HG03066 (cell line): ENCODE measurements around the gene PLIN5.

ENCODE experiments used
- ATAC-seq: cut with Tn5 transposase; IDR thresholded peaks from one replicate; pipeline ENCODE4 v1.9.1; 2021; ENCODE audit warnings: low read depth; ENCODE audit not compliant: unreplicated experiment

The PLIN5 gene, protein sequence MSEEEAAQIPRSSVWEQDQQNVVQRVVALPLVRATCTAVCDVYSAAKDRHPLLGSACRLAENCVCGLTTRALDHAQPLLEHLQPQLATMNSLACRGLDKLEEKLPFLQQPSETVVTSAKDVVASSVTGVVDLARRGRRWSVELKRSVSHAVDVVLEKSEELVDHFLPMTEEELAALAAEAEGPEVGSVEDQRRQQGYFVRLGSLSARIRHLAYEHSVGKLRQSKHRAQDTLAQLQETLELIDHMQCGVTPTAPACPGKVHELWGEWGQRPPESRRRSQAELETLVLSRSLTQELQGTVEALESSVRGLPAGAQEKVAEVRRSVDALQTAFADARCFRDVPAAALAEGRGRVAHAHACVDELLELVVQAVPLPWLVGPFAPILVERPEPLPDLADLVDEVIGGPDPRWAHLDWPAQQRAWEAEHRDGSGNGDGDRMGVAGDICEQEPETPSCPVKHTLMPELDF

DNA sequence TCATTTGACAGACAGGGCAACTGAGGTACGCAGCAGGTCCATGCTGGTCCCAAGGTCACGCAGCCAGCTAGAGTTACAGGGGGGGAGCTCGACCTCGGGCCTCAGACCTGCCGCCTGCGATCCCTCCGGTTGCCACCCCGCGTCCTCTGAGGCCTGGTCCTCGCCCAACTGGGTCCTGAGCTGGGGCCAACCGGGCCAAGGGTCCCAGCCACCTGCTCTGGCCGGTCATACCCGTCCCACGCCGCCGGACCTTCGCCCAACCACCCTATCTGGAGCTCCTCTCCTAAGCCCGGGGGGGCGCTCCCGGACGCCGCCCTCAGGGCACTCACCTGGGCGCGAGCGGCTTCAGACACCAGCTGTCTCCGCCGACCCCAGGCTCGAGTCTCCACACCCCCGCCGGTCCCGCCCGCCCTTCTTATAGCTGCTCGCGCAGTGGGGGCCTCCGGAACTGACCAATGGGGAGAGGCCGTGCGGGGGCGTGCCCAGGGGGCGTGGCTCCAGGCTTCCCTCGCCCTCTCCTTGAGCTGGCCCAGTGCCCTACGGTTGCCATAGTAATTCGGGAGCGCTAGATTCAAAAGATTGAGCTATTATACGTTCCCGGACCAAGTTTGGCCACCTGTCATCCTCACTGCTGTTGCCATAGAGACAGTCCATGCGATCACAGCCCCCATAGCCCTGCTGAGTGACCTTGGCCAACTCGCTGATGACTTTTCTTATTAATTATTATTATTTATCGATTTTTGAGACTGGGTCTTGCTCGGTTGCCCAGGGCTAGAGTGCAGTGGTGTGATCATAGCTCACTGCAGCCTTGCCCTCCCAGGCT is at the start of gene PLIN5:
PLIN5 (minus strand) TSS at position 389 of the 823 bp plus-strand sequence. CDS start 1,150 bp downstream, outside the sequence.
- ATAC-seq: no peak

DNA sequence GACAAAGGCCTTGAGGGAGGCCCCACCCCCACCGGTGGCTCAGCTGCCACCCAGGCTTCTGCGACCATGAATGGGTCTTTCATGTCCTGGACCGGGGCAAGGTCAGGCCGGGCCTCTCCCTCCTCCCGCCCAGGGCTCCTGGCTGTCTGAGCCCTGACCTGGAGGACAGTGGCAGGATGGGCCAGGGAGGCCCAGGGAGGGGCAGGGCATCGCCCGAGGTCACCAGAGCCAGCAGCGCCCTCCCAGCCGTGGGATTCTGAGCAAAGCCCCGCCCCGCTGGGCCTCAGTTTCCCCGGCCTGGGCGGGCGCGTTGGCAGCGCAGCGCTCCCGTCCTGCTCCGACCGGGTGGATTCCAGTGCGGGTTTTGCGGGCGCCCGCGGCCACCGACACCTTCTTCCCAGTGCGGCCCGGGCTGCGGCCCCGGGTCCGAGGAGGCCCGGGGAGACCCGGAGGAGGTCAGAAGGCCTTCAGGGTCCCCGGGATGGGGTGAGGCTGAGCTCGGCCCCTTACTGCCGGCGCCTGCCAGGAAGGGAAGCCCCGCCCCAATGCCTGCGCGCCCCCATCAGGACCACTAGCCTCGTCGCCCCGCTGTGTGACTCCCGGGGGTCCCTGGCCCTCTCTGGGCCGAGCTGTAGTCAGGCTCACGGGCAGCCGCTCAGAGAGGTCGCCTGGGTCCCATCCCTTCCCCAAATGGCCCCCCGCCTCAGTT is 49.1 kb upstream of the PLIN5 start:
- ATAC-seq: no peak

DNA sequence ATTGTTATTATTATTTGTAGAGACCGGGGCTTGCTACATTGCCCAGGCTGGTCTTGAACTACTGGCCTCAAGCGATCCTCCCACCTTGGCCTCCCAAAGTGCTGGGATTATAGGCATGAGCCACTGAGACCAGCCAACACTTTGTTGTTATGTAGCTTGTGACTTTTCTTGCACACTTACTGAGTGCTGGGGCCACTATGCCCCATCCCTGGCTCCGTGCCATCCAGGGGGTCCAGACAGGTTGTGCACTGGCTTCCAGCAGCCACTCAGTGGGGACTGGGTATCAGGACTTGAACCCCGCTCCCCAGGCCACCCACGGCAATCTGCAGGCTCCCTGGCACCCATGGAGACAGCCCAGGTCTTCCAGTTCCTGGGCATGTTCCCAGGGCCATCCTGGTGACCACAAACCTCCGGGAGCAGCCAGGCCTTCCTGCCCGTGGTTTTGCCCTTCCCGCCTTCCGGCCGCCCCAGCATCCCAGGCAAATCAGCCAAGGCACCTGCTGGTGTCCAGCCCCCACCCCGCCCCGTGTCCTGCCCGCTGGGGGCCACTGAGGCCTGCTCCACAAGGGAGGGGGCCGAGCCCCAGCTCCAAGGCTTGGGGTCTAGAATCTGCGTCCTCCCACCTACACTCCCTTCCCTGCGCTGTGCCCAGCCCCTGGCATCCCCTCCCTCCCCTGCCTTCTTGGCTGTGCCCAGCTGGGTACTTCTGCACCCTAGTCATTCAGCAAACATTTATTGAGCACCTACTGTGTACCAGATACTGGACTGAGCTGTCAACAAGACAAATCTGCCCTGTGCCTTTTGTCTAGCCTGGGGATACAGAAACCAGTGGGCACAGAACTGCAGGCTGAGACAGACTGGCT is 48.2 kb upstream of the PLIN5 start:
- ATAC-seq: no peak

GRCh38 chr19:4581666-4582553 is 46.9 kb upstream of the PLIN5 start:
- ATAC-seq: no peak

DNA sequence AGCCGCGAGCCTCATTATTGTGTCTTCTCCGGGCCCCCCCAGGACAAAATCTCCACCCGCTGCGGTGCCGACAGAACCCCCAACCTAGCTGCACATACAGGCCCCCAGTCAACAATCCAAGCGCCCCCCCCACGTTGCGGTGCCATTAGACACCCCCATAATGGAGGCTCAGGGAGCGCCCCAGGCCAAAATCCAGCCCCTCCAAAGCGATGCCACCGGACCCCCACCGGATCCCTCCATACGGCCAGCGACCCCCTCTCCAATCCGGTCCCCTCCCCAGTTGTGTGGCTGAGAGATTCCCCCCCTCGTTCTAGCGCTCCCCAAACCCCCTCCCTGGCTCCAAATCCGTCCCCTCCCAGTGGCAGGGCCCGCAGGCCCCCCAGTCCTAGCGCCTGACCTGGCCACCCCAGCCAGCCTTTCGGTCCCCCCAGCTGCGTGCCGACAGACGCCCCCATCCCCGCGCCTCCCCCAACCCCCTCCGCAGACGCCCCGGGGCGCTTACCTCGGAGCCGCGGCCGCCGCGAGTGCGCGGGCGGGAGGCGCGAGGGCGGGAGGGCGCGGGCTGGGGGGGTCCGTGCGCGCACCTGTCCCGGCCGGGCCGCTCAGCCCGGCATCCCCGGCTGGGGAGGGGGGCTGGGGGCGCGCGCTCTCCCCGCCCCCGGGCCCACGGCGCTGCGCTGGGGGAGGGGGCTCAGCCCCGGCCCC is 46.1 kb upstream of the PLIN5 start:
- no peak for ATAC-seq

DNA sequence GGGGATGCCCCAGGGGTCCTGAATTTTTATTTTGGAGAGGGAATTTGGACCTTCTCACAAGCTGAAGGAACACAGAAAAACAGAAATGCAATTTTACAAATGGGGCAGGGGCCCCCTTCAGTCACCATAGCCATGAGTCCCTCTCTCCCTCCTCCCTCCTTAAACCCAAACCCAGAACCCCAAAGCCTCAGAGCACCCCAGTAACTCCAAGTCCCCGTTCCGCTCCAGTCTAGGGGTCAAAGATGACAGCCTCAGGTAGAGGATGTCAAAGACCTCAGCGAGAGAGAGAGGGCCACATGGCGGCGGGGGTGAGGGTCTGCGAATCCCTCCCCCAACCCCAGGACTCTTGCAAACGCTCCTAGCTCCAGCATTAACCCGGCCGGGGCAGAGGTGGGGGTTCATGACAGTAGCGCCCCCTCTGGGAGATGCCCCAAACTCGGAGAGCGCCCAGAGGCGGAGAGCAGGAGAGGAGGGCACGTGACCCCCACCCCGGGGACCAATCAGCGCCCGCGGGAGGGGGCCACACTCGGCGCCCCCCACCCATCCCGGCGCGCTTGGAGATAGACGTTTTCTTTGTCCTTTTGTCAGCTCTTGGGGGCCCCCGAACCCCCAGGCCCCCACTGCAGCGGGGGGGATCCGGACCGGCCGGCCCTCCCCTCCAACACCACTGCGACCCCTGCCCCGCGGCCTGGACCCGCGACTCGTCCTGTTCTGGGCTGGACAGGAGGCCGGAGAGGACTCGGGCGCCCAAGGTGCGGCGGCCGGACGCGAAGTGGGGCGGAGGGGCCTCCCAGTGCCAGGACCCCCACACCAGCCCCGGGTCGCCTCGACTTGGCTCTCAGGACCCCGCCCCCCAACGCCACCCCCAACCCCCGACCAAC is 45.2 kb upstream of the PLIN5 start:
- ATAC-seq: no peak

- no peak for ATAC-seq
Measured at GRCh38 chr19:4579389-4579788, 44.4 kb upstream of the PLIN5 start.

DNA sequence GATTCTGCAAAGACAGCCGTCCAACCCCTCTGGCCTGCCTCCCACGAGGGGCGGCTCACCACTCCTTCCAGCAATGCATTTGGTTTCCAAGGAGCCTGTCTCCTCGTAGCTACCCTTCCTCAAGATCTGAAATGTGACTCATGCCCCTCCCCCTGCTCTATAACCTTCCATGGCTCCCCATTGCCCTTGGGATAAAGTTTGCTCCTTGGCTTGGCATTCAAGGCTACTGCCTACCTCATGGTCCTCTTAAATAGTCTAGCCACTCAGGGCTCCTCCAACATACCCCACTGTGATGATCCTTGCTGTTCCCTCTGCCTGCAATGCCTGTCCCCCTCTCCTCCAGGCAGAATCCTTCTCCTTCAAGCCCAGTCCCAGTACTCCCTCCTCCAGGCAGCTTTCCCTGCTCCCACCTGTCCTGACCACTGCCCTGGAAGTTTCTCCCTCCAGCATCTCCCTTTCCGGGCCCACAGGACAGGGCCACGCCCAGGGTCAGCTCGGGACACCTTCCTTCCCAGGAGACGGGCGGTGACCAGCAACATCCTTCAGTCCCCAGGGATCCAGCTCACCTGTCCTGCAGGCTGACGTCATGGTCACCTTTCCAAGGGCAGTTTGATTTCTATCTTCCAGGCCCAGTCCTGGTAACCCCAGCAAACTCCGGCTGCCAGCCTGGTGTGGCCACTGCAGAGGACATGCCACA is 43.7 kb upstream of the PLIN5 start:
- no peak for ATAC-seq

DNA sequence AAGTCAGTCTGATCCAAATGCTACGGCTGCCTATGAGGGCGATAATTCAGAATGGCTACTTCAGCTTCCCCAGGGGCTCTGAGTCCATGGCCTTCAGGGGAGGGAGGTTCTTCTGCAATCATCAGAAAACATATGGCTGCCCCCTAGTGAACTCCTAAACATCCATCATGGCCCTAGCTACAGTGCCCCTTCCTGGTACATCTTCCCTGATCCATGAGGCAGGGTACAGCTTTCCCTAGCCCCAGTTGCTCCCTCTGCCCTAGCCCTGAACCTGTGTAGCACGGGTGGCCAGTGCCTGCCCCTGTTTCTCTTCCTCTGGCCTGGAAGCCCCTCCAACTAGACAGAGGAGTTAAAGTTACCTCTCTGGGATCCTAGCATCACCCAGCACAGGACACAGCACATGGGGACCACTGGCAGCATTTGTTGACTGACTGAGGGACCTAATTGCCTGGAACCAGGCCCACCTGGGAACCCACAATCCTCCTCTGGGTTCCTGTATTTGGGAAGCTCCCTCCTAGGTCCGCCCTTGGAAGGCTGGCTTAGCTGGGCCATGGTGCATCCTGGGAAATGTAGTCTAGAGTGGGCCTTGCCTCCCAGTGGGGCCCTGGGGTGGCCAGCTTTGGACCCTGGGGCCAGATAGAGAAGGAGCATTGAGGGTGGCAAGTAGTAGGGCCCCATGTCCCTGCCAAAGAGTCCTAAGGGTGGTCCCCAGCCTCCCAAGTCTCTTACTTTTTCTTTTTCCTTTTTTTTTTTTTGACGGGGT is 42.2 kb upstream of the PLIN5 start:
- ATAC-seq: no peak

DNA sequence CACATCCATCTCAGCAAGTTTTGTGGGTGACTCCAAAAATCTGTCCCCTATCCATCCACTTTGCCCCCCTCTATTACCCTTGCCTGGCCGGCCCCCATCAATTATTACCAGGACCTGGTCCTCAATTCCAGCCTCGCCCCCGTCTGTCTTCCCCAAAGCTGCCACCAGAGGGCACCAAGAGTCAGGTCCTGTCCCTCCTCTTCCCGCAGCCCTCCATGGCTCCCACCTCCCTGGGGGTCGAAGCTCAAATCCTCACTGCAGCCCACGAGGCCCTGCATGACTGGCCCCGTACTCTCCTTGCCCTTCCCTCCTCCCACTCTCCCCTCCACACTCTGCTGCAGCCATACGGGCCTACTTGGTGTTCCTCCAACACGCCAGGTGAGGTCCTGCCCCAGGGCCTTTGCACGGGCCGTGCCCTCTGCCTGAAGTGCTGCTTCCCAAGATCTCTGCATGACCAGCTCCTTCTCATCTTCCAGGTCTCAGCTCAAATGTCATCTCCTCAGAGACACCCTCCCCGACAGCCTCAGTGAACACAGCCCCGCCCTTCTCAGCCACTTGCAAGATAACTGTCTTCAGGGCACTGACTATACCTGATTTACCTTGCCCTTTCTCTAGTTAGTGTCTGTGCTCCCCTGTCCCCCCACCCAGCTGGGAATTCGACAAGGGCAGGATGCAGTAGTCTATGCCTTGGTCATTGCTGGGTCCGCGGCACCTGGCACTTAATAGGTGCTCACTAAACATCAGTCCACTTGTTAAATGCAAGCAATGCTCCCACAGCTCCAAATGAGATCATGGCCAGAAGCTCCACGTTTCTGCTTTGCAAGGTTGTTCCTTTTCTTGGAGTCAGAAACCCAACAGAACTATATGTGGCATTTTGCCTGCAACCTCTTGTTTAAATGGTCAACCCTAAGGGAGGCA is 41.3 kb upstream of the PLIN5 start:
- no peak for ATAC-seq

- ATAC-seq: no peak
Measured at GRCh38 chr19:4575267-4576015, 40.4 kb upstream of the PLIN5 start.

DNA sequence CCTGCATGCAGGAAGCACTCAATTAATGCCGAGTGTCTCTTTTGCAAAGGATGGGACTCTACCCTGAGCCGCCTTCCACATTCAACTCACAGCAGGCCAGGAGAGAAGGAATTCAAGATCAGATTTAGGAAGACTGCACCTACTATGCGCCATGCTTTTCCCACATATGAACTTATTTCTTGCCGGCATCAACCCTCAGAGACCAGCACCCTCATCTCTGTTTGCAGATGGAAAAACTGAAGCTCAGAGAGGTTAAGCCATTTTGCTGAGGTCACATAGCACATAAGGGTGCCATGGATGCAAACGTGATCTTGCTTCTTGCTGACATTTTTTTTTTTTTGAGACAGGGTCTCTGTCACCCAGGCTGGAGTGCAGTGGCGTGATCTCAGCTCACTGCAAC is 38.7 kb upstream of the PLIN5 start:
- no peak for ATAC-seq

- ATAC-seq: no peak
Measured at GRCh38 chr19:4571305-4571917, 36.4 kb upstream of the PLIN5 start.

DNA sequence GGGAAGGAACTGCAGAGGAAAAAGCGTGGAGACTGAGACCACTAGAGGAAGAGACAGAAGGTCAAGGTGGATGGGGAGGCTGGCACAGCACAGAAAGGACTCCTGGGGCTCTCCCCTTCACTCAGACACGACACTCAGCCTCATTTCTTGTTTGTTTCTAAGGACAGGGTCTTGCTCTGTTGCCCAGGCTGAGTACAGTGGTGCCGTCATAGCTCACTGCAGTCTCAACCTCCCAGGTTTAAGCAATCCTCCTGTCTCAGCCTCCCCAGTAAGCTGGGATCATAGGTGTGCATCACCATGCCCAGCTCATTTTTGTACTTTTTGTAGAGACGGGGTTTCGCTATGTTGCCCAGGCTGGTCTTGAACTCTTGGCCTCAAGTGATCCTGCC is 35.9 kb upstream of the PLIN5 start:
- ATAC-seq: no peak
